HG03139 (cell line): ENCODE data around the gene ARMH1.
"Not testable (repeated sequence)": the region's sequence is repeated elsewhere in the genome, so short reads cannot be mapped to it uniquely, and the experiment has no call there.

Experiments
- ATAC-seq: cut with Tn5 transposase; IDR thresholded peaks from one replicate; pipeline ENCODE4 v1.9.1; 2021; ENCODE audit not compliant: unreplicated experiment

ARMH1 gene

DNA sequence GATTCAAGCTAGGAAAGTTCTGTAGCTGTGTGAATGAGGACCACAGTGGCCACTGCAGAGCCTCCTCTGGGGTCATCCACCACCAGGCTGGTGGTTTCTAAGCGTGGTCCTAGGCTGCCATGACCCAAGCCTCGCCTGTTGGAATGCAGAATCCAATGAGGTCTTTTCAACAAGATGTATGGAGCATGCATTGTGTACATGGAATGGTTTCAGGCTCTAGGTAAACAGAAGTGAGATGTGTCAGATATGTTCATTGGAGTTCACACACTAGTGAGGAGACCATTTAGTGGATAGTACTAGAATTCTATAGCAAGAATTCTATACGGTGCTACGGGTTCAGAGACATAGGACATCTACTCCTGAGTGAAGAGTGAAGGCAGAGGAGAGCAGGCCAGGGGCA lies 45.8 kb downstream of the ARMH1 start:
- no peak for ATAC-seq

DNA sequence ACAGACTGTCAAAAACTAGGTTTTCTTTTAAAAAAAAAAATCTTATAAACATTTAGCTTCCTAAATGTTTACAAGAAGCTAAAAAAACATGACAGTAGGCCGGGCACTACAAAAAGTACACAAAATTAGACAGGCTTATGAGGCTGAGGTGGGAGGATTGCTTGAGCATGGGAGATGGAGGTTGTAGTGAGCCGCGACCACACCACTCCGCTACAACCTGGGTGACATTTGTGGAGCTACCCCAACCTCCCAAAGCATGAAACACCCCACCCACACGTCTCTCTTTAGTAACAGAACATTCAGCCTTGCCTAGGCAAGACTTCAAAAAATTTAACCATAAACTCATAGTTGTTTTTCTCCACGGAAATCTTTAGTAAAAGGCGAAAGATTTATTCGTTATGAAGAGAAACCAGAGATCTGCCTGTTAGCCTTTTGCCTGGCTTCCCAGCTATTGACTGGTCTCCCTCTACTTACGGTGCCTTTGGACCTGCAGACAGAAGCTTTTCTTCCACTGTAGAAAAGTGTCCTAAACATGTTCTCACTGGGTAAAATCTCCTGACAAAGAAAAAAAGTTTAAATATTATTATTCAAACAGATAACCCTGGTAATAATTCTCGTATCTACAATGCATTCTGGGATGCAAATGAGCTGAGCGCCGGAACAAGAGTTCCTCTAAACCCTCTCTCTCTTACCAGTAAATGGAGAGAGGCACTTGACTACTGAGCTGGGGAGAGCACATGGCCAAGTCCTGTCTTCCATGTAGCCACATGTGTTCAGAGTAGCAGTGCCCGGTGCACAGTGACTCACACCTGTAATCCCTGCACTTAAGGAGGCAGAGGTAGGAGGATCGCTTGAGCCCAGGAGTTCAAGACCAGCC lies 47.2 kb downstream of the ARMH1 start:
- ATAC-seq: peak; percentile 63

DNA sequence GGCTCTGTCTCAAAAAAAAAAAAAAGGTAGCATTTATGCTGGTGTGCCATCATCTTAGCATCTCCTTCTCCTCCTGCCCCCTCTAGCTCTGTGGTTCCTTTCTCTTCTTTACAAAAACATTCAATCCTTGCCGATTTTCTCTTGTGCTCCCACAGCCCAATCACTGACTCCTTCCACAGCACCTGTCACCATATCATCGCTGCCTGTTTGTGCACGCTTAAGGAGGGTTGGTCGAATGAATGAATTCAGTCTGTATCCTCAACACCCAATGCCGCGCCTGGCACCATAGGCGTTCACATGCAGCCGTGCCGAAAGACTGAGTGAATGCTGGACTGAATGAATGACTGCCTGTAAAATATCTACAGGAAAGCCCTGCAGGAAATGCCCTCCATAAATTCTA lies 48.5 kb downstream of the ARMH1 start:
- no peak for ATAC-seq

DNA sequence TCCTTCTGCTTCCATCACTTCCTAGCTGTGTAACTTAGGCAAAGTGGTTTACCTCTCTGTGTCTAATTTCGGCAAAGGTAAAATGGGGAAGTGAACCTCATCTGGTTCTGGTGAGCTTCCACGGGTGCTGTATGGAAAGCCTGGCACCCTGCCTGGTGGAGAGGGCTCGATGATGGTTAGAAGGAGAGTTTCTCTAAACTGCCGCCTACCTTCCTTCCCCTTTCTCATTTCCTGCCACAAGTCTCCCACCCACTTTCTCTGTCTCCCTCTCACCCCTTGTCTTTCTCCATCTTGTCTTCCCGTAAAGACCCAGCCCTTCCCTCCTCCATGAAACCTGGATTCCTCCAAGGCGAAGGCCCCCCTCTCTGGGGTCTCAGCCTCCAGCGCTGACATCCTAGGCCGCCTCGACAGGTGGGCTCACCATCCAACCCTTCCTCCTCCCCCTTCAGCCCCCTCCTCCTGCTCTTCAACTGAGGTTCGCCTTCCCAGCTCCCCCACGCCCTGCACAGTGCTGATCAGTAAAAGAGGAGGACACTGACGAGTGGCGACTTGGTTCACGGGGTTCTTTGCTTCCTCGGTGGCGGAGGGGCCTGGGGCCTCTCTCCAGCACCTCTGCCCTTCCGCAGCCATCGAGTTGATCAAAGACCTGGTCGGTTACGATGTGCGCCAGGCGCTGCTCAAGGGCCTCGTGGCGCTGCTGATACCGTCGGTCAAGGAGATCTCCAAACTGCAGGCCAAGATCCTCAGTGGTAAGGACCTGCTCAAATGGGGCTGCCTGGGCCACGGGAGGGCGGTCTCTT lies 49.2 kb downstream of the ARMH1 start:
- no peak for ATAC-seq

DNA sequence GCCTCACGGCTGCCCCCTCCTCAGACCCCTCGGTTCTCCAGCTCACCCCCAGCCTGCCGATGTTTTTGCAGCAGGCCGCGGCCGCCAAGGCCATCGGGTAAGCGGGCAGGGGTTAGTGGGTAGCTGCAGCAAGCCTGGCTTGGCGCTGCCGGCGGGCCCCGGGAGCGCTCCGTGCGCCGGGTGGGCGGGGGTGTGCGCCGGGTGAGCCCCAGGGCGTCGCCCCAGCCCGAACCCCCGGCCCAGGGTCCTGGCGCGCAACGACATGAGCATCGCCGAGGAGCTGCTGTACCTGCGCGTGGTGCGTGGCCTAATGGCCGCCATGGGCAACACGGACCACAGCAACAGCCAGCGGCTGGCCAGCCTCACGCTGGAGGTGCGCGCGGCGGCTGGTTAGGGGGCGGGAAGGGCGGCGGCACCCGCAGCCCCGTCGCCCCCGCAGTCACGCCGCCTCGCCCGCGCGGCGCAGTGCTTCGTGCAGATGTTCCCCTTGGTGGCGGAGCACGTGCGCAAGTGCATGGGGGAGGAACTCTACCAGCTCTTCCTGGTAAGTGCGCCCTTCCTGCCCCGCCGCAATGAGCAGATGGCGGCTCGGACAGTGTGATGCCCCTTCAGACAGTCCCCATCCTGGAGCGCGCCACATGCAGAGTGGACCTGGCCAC lies 49.9 kb downstream of the ARMH1 start:
- ATAC-seq: no peak

DNA sequence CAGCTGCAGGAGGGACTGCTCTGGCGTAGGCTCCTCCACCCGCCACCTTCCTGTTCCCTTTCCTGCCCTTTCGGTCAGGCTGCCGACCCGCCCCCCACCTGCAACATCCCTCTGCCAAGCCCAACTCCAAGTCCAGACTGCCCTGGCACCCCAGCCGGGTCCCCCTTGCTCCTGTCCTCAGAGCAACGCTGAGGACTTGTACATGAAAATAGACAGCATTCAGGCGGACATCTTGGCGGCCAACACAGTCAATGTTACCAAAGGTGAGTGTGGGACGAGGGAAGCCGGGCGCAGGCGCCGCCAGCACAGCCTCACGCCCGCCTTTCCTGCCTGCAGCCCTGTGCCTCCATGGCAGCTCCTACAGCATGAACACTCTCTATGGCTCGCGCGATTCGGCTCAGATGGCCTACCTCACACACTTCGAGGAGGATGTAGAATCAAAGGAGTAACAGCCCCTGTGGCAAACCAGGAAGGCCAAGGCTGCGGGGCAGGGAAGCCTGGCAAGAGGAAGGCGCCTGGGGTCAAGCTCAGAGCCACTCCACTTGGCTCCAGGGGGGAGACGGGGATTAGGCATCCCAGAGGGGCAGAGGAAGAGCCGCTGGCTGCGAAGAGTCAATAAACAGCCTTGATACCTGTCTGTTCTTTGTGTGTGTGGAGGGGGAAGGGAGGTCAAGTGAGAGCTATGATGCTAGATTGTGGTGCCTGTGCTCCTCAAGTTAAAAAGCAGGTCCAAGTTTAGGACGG lies 50.6 kb downstream of the ARMH1 start:
- no peak for ATAC-seq

DNA sequence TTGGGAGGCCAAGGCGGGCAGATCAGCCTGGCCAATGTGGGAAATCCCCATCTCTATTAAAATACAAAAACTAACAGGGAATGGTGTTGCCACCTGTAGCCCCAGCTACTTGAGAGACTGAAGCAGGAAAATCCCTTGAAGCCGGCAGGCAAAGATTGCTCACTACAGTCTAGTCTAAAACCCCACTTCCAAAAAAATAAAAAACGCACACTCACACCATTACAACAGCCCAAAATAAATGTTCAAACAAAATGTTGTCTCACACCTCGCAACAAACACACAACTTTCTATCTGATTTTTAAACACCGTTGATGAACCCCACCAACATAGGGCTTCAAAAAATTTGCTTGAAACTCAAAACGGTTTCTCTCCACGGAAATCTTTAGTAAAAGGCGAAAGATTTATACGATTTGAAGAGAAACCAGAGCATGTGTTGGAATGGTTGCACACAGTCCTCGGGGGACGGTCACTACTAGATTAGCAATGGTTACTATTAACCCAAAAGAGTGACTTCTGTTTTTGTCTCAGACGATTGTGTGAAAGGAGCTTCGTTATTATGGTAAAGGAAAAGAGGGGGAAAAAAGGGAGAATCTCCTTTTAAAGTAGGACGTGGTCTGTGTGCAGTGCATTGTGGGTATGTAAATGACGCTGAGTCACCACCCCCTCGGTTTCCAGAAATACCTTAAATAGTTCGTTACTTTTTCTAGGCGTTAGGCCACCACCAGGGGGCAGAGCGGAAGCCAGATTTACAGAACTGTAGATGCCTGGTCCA lies 56.4 kb downstream of the ARMH1 start, which contains the start of gene RNU5D-1:
Gene RNU5D-1, minus strand, starts transcription at position 430 of the 772 bp plus-strand sequence.
- ATAC-seq: peak; percentile 58

DNA sequence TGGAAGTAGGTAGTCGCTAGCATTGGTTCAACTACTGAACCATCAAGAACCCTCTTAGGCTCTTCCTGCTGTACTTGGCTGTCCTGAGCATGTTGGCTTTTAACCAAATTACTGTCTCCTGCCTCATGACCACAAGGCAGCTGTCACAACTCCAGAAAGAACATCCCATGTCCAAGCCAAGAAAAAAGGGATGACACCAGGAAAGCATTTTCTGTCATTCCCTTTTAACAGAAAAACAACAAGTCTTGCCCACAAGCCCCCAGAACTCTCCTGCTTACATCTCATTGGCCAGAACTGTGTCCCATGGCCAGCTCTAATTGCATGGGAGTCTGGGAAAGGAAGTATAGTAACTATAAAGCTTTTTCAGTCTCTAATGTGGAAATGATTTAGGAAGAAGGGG lies 58.9 kb downstream of the ARMH1 start:
- no peak for ATAC-seq

DNA sequence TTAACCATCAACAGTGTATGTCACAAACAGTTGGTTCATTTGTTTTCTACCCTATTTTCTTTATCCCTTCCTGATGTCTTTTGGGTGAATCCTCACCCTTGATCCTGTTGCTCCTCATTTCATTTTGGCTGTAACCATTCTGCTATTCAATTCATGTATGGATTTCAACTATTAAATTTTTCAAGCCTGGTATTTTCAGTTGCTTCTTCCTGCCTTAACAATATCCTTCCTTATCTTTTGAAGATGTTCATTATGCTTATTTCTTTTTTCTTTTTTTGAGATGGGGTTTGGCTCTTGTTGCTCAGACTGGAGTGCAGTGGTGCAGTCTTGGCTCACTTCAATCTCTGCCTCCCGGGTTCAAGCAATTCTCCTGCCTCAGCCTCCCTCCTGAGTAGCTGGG lies 59.3 kb downstream of the ARMH1 start:
- no peak for ATAC-seq

DNA sequence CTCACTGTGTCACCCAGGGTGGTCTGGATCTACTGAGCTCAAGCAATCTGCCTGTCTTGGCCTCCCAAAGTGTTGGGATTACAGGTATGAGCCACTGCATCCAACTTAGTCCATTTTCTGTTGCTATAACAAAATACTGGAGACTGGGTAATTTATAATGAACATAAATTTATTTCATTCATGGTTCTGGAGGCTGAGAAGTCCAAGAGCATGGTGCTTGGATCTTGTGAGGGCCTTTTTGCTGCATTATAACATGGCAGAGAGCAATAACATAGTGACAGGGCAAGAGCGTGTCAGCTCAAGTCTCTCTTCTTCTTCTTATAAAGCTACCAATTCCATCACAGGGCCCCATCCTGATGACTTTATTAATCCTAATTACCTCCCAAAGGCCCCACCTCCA lies 61.5 kb downstream of the ARMH1 start:
- ATAC-seq: no peak

DNA sequence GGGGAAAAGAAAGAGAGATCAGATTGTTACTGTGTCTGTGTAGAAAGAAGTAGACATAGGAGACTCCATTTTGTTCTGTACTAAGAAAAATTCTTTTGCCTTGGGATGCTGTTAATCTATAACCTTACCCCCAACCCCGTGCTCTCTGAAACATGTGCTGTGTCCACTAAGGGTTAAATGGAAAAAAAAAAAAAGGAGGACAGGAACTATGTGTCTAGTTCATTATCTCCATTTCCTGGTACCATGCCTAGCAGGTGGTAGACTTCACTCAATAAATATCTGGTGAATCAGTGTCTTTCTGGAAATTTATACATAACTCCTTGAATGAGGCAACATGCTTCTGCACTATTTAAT lies 64.4 kb downstream of the ARMH1 start:
- not testable (repeated sequence) for ATAC-seq

DNA sequence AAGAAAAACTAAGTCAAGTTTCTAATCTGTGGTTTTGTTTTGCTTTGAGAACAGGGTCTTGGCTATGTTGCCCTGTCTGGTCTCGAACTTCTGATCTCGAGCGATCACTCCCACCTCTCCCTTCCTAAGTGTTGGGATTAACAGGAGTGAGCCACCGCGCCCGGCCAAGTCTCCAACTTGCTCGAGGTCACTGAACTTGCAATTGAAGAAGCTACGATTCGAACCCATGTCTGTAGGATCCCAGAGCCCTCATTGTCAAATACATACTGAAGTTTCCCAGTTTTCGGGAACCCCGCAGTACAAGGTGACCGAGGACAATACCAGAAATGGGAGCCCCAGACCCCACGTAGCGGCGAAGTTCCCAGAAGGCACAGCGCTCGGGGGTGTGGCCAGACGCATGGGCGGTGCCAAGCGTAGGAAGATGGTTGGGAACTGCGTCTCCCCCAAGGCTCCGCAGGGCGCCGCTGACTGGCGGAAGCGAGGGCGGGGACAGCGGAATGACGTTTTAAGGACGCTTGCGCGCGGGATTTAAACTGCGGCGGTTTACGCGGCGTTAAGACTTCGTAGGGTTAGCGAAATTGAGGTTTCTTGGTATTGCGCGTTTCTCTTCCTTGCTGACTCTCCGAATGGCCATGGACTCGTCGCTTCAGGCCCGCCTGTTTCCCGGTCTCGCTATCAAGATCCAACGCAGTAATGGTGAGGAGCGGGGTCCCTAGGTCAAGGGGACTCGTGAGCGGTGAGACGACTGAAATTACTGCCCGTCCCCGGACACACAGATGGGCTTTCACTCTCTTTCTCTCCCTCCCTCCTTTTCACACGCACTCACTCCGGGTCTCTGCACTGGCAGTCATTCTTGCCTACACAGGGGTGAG lies 65.0 kb downstream of the ARMH1 start, which contains the start of gene KIF2C:
Gene KIF2C, plus strand, starts transcription at position 531 of the 872 bp plus-strand sequence. Its CDS starts 96 bp downstream, at position 627.
- ATAC-seq: peak; percentile 98

DNA sequence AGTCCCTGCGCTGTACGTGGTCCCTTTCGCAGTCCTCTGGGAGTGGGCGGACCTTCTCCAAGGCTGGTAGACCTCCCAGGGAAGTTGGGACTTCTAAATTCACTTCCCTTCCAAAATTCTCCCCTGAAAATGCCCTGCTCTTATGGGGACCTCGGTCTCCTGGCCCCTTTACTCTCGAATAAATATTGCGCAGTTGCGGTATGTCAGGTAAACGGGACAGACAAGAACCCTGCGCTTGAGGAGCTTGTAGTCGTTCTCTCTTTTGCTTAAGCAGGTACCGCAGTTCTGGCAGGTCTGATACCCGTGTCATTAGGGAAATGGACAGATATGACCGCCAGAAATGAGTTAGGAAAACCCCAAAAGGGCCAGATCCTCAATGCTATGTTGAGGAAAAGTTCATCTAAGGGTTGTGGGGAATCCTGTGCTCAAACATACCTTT lies 65.7 kb downstream of the ARMH1 start:
- no peak for ATAC-seq

DNA sequence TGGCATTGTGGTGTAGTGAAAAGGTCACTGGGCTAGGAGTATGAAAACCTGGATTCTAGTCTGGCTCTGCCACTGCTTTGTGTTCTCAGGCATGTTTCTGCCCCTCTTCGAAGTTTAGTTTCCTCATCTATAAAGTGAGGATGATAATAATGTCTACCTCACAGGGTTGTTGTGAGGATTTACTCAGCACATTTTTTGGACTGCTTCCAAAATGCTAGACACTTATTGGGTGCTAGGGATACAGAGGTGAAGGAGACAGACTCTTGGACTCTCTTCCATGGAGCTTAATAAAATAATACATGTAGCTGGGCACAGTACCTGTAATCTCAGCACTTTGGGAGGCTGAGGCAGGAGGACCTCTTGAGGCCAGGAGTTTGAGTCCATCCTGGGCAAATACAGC lies 68.7 kb downstream of the ARMH1 start:
- ATAC-seq: no peak

DNA sequence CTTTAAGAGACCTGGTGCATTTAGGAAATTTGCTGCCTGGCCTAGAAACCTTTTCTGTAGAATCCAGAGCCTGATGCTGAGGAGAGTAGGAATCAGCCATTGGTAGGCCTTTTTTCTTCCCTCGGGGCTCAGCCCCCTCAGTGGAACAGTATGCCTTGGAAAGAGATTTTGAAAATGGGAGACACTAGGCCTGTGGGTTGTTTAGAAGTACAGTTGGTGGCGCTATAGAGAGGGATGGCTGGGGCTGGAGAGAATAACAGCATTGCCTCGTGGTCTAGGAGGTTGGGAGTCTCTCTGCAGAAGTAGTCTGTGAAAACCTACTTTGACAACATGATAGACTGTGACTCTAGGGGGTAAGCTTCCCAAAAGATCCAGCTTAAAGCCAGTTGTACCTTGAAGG lies 73.4 kb downstream of the ARMH1 start:
- ATAC-seq: no peak

DNA sequence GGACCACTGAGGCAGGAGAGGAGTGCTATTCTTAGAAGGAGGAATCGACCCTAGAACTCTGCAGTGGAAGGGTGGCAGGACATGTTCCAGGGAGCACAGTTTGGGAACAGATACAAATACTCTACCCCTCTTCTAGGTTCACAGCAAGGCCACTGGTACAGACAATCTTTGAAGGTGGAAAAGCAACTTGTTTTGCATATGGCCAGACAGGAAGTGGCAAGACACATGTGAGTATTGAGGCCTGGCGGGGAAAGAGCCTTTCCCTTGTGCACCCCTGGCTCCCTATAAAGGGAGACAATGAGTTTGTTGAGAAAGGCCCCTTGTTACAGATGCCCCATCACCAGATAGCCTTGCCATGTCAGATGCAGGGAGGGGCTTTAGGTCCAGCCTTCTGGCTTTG lies 82.9 kb downstream of the ARMH1 start:
- no peak for ATAC-seq

DNA sequence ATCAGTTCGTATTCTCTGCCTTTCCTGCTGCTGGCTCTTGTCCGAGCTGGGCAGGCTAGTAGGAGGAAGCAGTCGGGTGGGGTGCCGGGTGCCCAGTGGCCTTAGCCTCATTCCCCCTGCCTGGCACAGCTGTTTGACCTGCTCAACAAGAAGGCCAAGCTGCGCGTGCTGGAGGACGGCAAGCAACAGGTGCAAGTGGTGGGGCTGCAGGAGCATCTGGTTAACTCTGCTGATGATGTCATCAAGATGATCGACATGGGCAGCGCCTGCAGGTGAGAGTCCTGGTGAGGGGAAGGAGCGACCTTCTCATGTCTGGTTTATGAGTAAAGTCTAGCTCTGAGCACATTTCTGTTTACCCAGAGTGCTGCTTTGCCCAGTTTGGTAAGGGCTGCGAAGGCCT lies 84.6 kb downstream of the ARMH1 start:
- ATAC-seq: no peak

DNA sequence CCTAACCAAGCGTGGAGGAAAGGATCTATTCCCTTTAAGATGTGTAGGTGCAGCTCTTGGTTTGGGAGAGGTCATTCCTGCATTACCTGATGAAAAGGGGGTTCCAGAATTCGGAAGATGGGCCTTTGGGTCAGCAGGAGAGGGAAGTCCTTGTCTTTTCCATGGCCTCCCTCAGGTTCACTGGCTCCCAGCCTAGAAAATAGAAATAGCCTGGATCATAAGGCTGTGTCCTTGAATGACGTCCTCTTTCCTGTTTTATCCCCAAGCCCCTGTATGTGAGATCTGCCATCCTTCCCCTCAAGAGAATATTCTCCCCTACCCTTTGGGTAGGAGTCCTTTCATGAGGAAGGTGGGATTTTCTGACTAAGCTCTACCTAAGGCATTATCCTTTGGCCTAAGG lies 86.4 kb downstream of the ARMH1 start:
- ATAC-seq: no peak

DNA sequence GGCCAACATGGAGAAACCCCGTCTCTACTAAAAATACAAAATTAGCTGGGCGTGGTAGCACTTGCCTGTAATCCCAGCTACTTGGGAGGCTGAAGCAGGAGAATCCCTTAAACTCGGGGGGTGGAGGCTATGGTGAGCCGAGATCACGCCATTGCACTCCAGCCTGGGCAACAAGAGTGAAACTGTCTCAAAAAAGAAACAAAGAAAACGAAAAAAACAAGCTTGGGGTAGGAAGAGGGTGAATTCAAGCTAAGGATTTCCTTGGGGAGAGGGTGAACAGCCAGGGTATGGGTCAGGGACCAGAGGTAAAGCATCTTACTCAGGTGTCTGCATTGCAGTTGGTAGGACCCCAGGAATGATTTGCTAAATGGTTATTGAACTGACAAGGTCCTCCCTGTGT lies 91.9 kb downstream of the ARMH1 start:
- ATAC-seq: not testable (repeated sequence)
